ENCODE data around the gene FKBP3.

GRCh38 chr14:45144658-45145057, 10.4 kb upstream of the FKBP3 start:
- TF ChIP-seq CTCF (IDR thresholded peaks at IDR 0.05; ENCODE audit: extremely low read depth in 1 of 2, insufficient read depth in 1 of 2, low read depth in 1 of 2, low read length in 2 of 2) = no peak
- TF ChIP-seq POLR2AphosphoS5 (IDR thresholded peaks at IDR 0.05; ENCODE audit: insufficient read depth, low read depth, low read length) = no peak
- no peak for TF ChIP-seq GATA2 (IDR thresholded peaks at IDR 0.05; ENCODE audit: insufficient read depth, insufficient read length, low read depth, low read length)
- no peak for TF ChIP-seq POLR2A (IDR thresholded peaks at IDR 0.05; ENCODE audit: low read depth, low read length)
- TF ChIP-seq MAX (IDR thresholded peaks at IDR 0.05; ENCODE audit: insufficient read depth, insufficient read length) = no peak
- no peak for TF ChIP-seq EZH2 (IDR thresholded peaks at IDR 0.05; ENCODE audit: borderline replicate concordance, low read depth, low read length, severe bottlenecking)
- no peak for TF ChIP-seq JUN (IDR thresholded peaks at IDR 0.05; ENCODE audit: borderline replicate concordance, insufficient read depth, insufficient read length, low read depth)

All from endothelial cell of umbilical vein (primary cell).